Lung (tissue), 12 donors: ENCODE results near the gene ADGRV1. TPM values are rescaled to one million over a fixed set of nuclear protein-coding genes. Genes with fewer than 3 reads are reported as not detected.

Experiments used
- ATAC-seq: fragments of 200-7000 bp; cut with Tn5 transposase; one replicate; pipeline ENCODE4 v1.9.1; 2020; ENCODE audit warnings: moderate number of reproducible peaks; ENCODE audit not compliant: insufficient read depth, low FRiP score
- DNase-seq, 3 donors: peaks; one replicate each; pipeline ENCODE4 v3.0.0-alpha.2; 2013 to 2017
- H3K27ac ChIP-seq, 2 donors: one replicate each; pipeline ENCODE4 v1.5.1; 2013; ENCODE audit warnings: mild to moderate bottlenecking in 2 of 2, moderate library complexity in 2 of 2, control low read depth in 1 of 2, inconsistent platforms in 1 of 2, low read depth in 1 of 2, low read length in 1 of 2
- H3K27me3 ChIP-seq, 3 donors: one replicate each; pipeline ENCODE4 v1.5.1; 2013; ENCODE audit warnings: low read length in 2 of 3; ENCODE audit not compliant: control insufficient read depth in 3 of 3, insufficient read depth in 3 of 3
- H3K36me3 ChIP-seq, 4 donors: one replicate each; pipeline ENCODE4 v1.5.1; 2013; ENCODE audit warnings: low read length in 4 of 4, mild to moderate bottlenecking in 1 of 4, moderate library complexity in 1 of 4; ENCODE audit not compliant: control insufficient read depth in 4 of 4, insufficient read depth in 4 of 4
- H3K4me1 ChIP-seq, 5 donors: one replicate each; pipeline ENCODE4 v1.5.1; 2013; ENCODE audit warnings: low read length in 5 of 5, mild to moderate bottlenecking in 2 of 5, moderate library complexity in 1 of 5; ENCODE audit not compliant: control insufficient read depth in 5 of 5, insufficient read depth in 5 of 5
- H3K4me3 ChIP-seq: one replicate; pipeline ENCODE4 v1.5.1; 2013; ENCODE audit warnings: mild to moderate bottlenecking, control low read depth, moderate library complexity
- H3K9ac ChIP-seq, 2 donors: one replicate each; pipeline ENCODE4 v1.5.1; 2013; ENCODE audit warnings: low read length in 2 of 2, control low read depth in 1 of 2; ENCODE audit not compliant: insufficient read depth in 1 of 2
- H3K9me3 ChIP-seq, 4 donors: one replicate each; pipeline ENCODE4 v1.5.1; 2013; ENCODE audit warnings: low read length in 3 of 4, mild to moderate bottlenecking in 1 of 4, moderate library complexity in 1 of 4; ENCODE audit not compliant: control insufficient read depth in 4 of 4, insufficient read depth in 3 of 4
- CTCF ChIP-seq: IDR thresholded peaks from 2 replicates; pipeline ENCODE4 v1.5.1; 2012; ENCODE audit warnings: mild to moderate bottlenecking; ENCODE audit errors: control extremely low read depth, extremely low read depth
- WGBS, 2 donors: extraction: QIAGEN DNeasy Blood & Tissue Kit; methylation state at CpG; one replicate each; pipeline ENCODE4 v1.1.7; 2013; 5-methylcytosine and 5-hydroxymethylcytosine counted together
- polyA plus RNA-seq, 2 donors: library from polyadenylated mRNA; stranded (reverse); fragments of 200-250 nt; gene quantifications; one replicate each; pipeline ENCODE4 v1.2.1, GENCODE V29; 2013
- total RNA-seq, 2 donors: library from RNA; depleted of rRNA in 1 of 2; stranded (reverse); fragments of >200 nt in 1 of 2; gene quantifications; one replicate each; pipeline ENCODE4 v1.2.1, GENCODE V29; 2014 to 2021
- donor health status: control.
- donor health status: control.
- donor health status: Bipolar disorder and iron deficiency.
- donor health status: healthy.
- donor health status: DM: yes; HTN: yes; CAD: no.

The ADGRV1 gene
- total and polyA plus RNA-seq, 4 donors, result 3.6 to 66.2 (median 28.2) TPM

GRCh38 chr5:90873033-90873517 lies 314.5 kb downstream of the ADGRV1 start:
- DNase-seq, result no peak
- Histone ChIP-seq H3K4me1 (peaks cover 0 to 20% (median 2%) of the 10 kb centered on the region in 5 donors), H3K27me3 (no peaks in the 10 kb centered on the region), H3K9me3 (no peaks in the 10 kb centered on the region), H3K4me3 (no peak overlapping the region), H3K27ac (no peak overlapping the region), H3K36me3 (no peaks in the 10 kb centered on the region), H3K9ac (no peak overlapping the region)
- no peak for TF ChIP-seq CTCF
- ATAC-seq, result no peak
- 29 to 37% methylated on average over 3 of the region's 3 CpGs for WGBS, 2 donors

- H3K27ac ChIP-seq, result no peak overlapping the region
- no peaks in the 10 kb centered on the region for H3K9me3 ChIP-seq
- no peak for DNase-seq
- 98 to 99% methylated on average over 5 of the region's 5 CpGs for WGBS, 2 donors
- ATAC-seq, result no peak
- no peak for TF ChIP-seq CTCF
- H3K4me1 ChIP-seq, result peaks cover 0 to 24% (median 5%) of the 10 kb centered on the region in 5 donors
- no peaks in the 10 kb centered on the region for H3K36me3 ChIP-seq
- H3K9ac ChIP-seq, result no peak overlapping the region
- H3K4me3 ChIP-seq, result no peak overlapping the region
- H3K27me3 ChIP-seq, result no peaks in the 10 kb centered on the region
Observed at GRCh38 chr5:90874066-90874465, 315.5 kb downstream of the ADGRV1 start.

GRCh38 chr5:90875456-90875855 lies 316.9 kb downstream of the ADGRV1 start:
- DNase-seq (peak in 1 of 3 donors; percentile 37), ATAC-seq (peak; percentile 8)
- TF ChIP-seq CTCF, result no peak
- Histone ChIP-seq H3K27me3 (no peaks in the 10 kb centered on the region), H3K4me1 (peaks cover 0 to 24% (median 5%) of the 10 kb centered on the region in 5 donors), H3K4me3 (no peak overlapping the region), H3K36me3 (no peaks in the 10 kb centered on the region), H3K9me3 (no peaks in the 10 kb centered on the region), H3K27ac (no peak overlapping the region), H3K9ac (no peak overlapping the region)

GRCh38 chr5:90876366-90876765 lies 317.8 kb downstream of the ADGRV1 start:
- no peak overlapping the region for H3K9ac ChIP-seq
- H3K36me3 ChIP-seq, result no peaks in the 10 kb centered on the region
- no peaks in the 10 kb centered on the region for H3K27me3 ChIP-seq
- ATAC-seq (no peak), DNase-seq (no peak)
- H3K27ac ChIP-seq, result no peak overlapping the region
- 63 to 74% methylated on average over 1 of the region's 1 CpG for WGBS, 2 donors
- no peak for TF ChIP-seq CTCF
- no peak overlapping the region for H3K4me3 ChIP-seq
- H3K4me1 ChIP-seq, result peaks cover 0 to 24% (median 5%) of the 10 kb centered on the region in 5 donors
- H3K9me3 ChIP-seq, result no peaks in the 10 kb centered on the region
